ENCODE data around the gene CNGA1.

GRCh38 chr4:48018112-48018511, 1.6 kb upstream of the CNGA1 start:
- TF ChIP-seq CTCF (IDR thresholded peaks at IDR 0.05) (no peak), POLR2A (IDR thresholded peaks at IDR 0.05) (no peak)
